UCSD-AML1 (cell line): Measurements from ENCODE around the gene SOST.
A peak's percentile ranks its signal among the peaks of the same experiment; 100 is the strongest.
"Not testable (repeated sequence)": the region's sequence is repeated elsewhere in the genome, so short reads cannot be mapped to it uniquely, and the experiment has no call there.

Experiments used
- DNase-seq: peaks from one replicate; lab custom pipeline; 2025; ENCODE audit not compliant: unreplicated experiment; lab: John Stamatoyannopoulos, UW

SOST gene

GRCh38 chr17:43758497-43759174, at the start of gene SOST:
SOST (minus strand) TSS chr17:43758791; CDS start chr17:43758741, 50 bp downstream.
- no peak for DNase-seq

- no peak for DNase-seq
Observed at GRCh38 chr17:43808076-43808475, 49.5 kb upstream of the SOST start.

- no peak for DNase-seq
Observed at GRCh38 chr17:43805117-43805516, 46.5 kb upstream of the SOST start.

GRCh38 chr17:43803758-43804157, 45.2 kb upstream of the SOST start:
- DNase-seq: no peak

- DNase-seq: no peak
Observed at GRCh38 chr17:43801844-43802243, 43.3 kb upstream of the SOST start.

- no peak for DNase-seq
Observed at GRCh38 chr17:43800736-43801135, 42.1 kb upstream of the SOST start.

- no peak for DNase-seq
Observed at GRCh38 chr17:43799047-43799446, 40.5 kb upstream of the SOST start.

GRCh38 chr17:43798024-43798423, 39.4 kb upstream of the SOST start:
- not testable (repeated sequence) for DNase-seq

GRCh38 chr17:43792668-43793067, 34.1 kb upstream of the SOST start:
- DNase-seq: not testable (repeated sequence)

- no peak for DNase-seq
Observed at GRCh38 chr17:43791589-43791988, 33.0 kb upstream of the SOST start.

- DNase-seq: peak; percentile 35
Observed at GRCh38 chr17:43790311-43790940, 31.8 kb upstream of the SOST start.

GRCh38 chr17:43789482-43789881, 30.9 kb upstream of the SOST start:
- DNase-seq: no peak

- DNase-seq: no peak
Observed at GRCh38 chr17:43788540-43788939, 29.9 kb upstream of the SOST start.

- no peak for DNase-seq
Observed at GRCh38 chr17:43787728-43788127, 29.1 kb upstream of the SOST start.

- DNase-seq: no peak
Observed at GRCh38 chr17:43784628-43785101, 26.1 kb upstream of the SOST start.

- no peak for DNase-seq
Observed at GRCh38 chr17:43784068-43784467, 25.5 kb upstream of the SOST start.

GRCh38 chr17:43782913-43783680, 24.5 kb upstream of the SOST start:
- DNase-seq: no peak

- DNase-seq: no peak
Observed at GRCh38 chr17:43780135-43780534, 21.5 kb upstream of the SOST start, which contains the start of gene CFAP97D1. CFAP97D1 (plus strand) TSS chr17:43780435; CDS start chr17:43780463, 28 bp downstream.

GRCh38 chr17:43779145-43780125, 20.8 kb upstream of the SOST start:
- DNase-seq: peak; percentile 83

GRCh38 chr17:43778337-43779144, 19.9 kb upstream of the SOST start, which contains the start of gene DUSP3:
DUSP3 (minus strand) TSS chr17:43778977; CDS start chr17:43778924, 53 bp downstream.
- DNase-seq: peak; percentile 86
